Stimulated activated naive CD8-positive, alpha-beta T cell treated with anti-CD3 and anti-CD28 coated beads, Interleukin-15, Interleukin-2, amounts not matched to agents 100 U/mL and 50 U/mL, for 24 hours (primary cell): ENCODE data around the gene ALCAM.

ENCODE experiments used
- ATAC-seq: fragments of 150-1000 bp; cut with Tn5 transposase; one replicate; pipeline ENCODE4 v1.10.0; 2021
- DNase-seq: peaks from one replicate; pipeline ENCODE4 v3.0.0; 2021

ALCAM gene

DNA sequence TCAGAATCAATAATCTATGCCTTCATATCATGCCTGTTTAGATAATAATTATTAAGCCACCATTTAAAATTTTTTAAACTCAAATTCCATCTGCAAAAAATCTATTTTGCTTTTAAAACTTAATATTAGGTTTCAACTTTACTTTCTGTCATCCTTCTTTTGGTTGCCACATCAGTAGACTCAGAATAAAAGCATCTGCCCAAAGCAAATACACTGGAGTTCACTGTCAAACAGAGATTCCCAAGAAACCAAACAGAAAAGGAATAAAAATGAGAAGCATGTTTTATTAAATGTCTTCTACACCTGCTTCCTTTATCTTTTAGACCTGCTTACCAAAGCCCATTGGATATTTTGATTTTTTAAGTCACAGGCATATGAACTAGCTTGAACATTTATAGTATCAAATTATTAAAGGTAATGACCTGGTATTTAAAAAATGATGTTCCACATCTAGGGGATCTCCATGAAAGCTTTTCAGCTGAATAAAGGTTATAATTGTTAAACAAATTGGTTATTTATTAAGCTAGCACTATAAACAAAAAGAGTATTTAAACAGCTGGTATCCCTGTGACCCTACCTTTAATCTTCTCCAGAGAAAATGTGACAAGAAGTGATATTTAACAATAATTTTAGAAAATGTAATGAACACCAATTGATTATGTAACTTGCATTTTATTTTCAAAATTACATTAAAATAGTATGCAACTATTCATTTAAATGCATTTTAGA, 62.5 kb downstream of the ALCAM start:
- no peak for DNase-seq
- ATAC-seq = no peak

DNA sequence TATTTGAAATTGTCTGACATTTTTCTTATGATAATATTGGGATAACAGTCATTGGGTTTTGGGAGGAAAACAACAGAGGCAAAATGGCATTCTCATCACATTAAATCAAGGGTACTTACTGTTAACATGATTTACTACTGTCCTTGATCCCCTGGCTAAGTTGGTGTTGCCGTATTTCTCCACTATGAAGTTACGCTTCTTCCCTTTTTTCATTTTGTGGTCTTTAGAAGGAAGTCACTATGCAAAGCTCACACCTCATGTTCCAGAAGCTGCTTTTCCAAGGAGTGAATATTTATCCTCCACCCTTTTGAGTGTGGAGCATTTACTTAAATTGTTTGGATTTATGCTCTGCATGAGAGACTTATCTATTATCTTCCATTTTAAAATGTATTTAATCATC, 63.7 kb downstream of the ALCAM start:
- ATAC-seq = no peak
- no peak for DNase-seq

GRCh38 chr3:105431200-105431599, 64.5 kb downstream of the ALCAM start:
- DNase-seq = no peak

GRCh38 chr3:105435277-105435676, 68.6 kb downstream of the ALCAM start:
- DNase-seq = no peak
- ATAC-seq = no peak

More at GRCh38 chr3:105431200-105431599, 64.5 kb downstream of the ALCAM start:
- ATAC-seq = no peak

DNA sequence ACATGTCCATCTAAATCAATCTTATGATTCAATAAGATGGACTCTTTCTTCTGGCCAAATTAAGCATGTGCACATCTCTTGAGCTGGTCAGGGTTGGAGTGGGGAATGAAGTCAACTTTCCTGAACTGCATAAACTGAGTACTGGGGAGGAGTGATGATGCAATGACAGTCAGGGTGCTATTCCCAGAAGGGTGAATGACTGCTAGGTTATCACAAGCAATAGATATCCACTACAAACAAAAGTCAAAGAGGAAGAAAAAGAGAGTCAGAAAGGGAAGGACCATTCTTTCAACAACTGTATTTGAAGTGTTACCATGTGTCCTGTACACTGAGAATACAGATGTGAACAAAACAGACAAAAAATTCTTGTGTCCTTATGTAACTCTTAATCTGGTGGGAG, 70.0 kb downstream of the ALCAM start:
- no peak for DNase-seq
- ATAC-seq = no peak

DNA sequence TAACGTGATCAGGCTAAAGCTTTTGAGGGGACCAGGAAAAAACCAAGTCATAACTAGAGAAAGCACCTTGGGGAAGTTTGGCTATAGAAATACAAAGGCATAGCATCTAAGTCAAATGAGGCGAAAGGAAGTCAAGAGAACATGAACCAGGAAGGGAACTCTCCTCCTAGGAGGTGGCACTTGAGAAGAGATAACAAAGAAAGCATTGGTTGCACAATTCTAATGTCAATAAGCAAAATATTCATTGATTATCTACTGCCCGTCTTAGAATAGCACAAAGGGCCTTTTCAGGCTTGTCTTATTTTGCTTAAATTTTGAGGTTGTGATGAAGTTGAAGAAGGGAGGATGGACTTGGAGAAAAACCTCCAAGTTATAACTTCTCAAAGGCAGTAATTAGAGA, 73.4 kb downstream of the ALCAM start:
- ATAC-seq (no peak), DNase-seq (no peak)

- ATAC-seq (no peak), DNase-seq (no peak)
Measured at GRCh38 chr3:105444725-105445124, 78.0 kb downstream of the ALCAM start.

DNA sequence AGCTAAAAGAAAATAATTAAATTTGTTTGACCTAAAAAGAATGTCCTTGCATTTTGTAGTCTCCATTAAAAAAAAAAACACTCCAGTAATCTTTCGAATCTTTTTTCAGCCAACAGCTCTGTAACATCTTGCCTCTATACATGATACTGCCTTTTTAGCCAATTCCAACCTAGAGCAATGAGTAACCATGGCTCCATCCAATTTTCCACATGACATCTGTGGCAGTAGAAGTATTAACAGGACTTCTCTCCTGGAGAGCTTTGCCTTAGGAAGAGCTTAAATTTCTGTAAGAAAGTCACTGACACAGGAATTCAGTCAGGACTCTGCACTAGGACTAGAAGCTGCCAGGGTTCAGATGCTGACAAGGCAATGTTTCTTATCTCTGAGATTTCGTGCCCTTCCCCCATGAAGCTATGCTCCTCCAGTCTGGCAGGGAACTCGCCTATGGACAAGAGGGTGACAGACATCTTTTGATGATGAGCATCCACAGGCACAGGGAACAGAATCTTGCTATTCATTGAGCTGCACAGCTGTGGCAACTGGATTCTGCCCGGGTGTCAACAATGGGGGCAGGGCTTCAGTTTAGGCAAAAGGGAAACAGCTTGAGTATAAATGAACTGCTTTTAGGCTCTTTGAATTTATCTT, 81.8 kb downstream of the ALCAM start:
- DNase-seq (no peak), ATAC-seq (no peak)

- ATAC-seq (no peak), DNase-seq (no peak)
Measured at GRCh38 chr3:105449414-105449813, 82.7 kb downstream of the ALCAM start.

GRCh38 chr3:105456017-105456416, 89.3 kb downstream of the ALCAM start:
- DNase-seq (no peak), ATAC-seq (no peak)

GRCh38 chr3:105458518-105459215, 92.0 kb downstream of the ALCAM start:
- DNase-seq (no peak), ATAC-seq (no peak)

- no peak for ATAC-seq
- DNase-seq = no peak
Measured at GRCh38 chr3:105459566-105460290, 93.0 kb downstream of the ALCAM start.

DNA sequence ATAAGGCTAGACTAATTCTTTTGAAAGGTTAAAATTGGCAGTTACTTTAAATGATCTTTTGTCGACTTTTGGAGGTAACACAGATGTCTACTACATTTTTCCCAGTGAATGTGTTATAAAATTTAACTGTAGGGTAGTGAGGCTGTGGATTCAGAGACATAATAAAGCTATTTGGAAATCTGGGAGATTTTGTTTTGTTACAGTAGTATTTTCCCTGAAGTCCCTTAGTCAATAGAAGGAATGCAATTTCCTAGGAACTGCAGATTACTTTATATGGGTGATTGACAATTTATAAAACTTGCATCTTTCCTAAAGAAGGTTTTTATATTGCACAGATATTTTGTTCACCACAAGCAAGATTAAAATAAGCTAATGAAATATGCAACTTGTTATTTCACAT, 96.9 kb downstream of the ALCAM start:
- DNase-seq = no peak
- no peak for ATAC-seq

DNA sequence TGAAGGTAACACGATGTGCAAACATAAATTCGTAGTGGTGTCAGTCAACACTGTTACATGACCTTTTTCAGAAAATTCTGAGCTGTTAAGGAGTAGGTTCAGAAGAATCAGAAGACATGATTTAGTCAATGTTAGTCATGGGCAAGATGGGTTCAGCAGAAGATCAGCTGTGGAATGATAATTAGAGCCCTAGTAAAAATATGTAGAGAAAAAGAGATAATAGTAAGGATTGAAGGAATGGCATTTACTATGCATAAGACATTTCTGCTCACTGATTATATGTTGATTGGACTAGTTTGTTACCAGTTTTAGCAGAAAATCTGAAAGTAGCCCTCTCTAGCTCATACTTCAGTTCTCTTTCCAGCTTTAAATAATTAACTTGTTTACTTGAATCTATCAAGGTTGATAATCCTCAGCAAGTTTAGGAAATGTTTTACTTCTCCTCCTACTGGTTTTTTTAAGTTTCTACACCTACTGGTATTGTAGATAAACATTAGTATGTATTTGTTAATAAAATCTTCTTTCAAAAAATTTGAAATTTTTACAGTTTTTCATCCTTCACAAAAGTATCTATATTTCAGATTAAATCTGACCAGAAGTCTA, 98.6 kb downstream of the ALCAM start:
- ATAC-seq = no peak
- no peak for DNase-seq

- DNase-seq = no peak
- ATAC-seq = no peak
Measured at GRCh38 chr3:105466072-105466471, 99.4 kb downstream of the ALCAM start.

GRCh38 chr3:105466495-105467404, 100.0 kb downstream of the ALCAM start:
- DNase-seq (no peak), ATAC-seq (no peak)

DNA sequence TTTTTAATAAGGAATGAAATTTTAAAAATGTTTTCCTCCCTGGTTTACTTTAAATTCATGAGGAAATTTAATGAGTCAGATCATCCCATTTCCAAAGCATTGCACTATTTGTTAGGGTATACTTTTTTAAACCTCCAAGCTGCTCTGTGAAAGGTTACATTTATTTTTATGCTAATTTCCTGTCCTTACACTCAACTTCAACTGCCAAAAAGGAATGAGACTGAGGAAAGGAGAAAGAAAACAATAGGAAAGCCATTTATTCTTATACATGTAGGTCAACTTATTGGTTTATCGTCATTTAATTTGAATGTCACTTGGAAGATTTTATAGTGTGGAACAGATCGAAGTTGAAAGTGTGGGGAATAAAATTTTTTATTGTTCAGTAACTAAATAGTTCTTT, 104.1 kb downstream of the ALCAM start:
- ATAC-seq (no peak), DNase-seq (no peak)

DNA sequence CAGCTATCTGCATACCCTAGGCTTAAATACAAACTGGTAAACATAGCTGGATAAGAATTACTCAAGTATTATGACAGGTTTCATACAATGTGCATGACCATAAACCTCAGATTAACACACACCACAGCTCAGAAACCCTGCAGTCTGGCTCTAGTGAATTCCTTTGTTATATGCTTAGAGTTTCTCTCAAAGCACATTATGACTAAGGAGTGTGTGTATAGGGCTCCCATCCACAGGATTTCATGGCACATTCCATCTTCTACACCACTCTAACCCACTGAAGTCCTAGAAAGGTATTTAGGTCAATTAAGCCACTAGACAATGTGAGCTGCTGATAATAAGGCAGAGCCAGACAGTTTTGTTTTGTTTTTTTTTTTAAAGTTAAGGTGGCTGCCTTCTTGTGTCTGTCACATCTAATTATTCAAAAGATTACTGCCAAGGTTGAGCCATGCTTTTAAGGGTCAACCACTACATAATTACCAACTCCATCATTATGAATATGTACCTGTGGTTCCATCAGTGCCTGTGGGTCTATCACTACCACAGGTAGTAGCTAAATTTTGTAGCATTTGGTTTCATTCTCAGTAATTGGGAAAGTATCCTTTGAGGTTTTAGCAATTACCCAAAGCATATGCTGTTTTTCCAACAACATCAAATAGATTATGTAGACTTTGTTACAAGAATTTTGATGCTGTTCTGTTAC, 107.0 kb downstream of the ALCAM start:
- peak; percentile 40 for ATAC-seq
- no peak for DNase-seq

DNA sequence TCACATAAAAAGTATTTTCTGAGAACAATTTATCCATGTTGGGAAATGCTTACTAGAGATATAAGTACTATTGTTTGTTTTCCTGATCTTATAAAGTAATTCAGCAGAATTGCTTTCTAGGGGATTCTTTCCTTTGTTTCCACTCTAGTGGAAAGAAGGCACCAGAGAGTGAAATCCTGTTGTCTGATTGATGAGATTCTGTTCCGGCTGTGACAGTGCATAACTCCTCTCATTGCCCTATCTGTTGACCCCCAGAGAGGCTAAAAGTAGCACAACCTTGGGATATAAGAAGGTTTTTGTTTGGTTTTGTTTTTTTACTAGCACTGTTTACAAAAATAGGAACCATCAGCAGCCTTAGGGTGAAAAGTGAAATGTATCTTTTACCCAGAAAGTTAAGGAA, 114.1 kb downstream of the ALCAM start:
- no peak for ATAC-seq
- DNase-seq = no peak

GRCh38 chr3:105483476-105483875, 116.8 kb downstream of the ALCAM start:
- no peak for DNase-seq
- ATAC-seq = no peak

- no peak for ATAC-seq
- no peak for DNase-seq
Measured at GRCh38 chr3:105490045-105490444, 123.3 kb downstream of the ALCAM start.
